IgD-negative memory B cell (primary cell): ENCODE results near the gene SEZ6. TPM values are rescaled to one million over a fixed set of nuclear protein-coding genes. Genes with fewer than 3 reads are reported as not detected.

Source experiments
- H3K27ac Mint-ChIP-seq, 3 donors: one replicate each; pipeline ENCODE4 v1.8.0; 2020 to 2022; ENCODE audit warnings: mild to moderate bottlenecking in 3 of 3, mixed read lengths in 3 of 3, moderate library complexity in 1 of 3
- H3K27me3 Mint-ChIP-seq: one replicate; pipeline ENCODE4 v1.8.0; 2021; ENCODE audit warnings: mixed read lengths
- H3K36me3 Mint-ChIP-seq: one replicate; pipeline ENCODE4 v1.8.0; 2020; ENCODE audit warnings: mild to moderate bottlenecking, mixed read lengths
- H3K4me1 Mint-ChIP-seq, 3 donors: one replicate each; pipeline ENCODE4 v1.8.0; 2020 to 2022; ENCODE audit warnings: mixed read lengths in 3 of 3, mild to moderate bottlenecking in 1 of 3
- H3K4me3 Mint-ChIP-seq, 4 donors: one replicate each; pipeline ENCODE4 v1.8.0; 2020 to 2022; ENCODE audit warnings: mild to moderate bottlenecking in 4 of 4, mixed read lengths in 4 of 4, moderate library complexity in 3 of 4
- H3K9me3 Mint-ChIP-seq, 3 donors: one replicate each; pipeline ENCODE4 v1.8.0; 2020 to 2021; ENCODE audit warnings: mixed read lengths in 3 of 3, mild to moderate bottlenecking in 1 of 3
- polyA plus RNA-seq: library from polyadenylated mRNA; unstranded; fragments of 300-500 nt; fragmentation: Illumina TruSeq; gene quantifications from one replicate; pipeline ENCODE4 v1.2.3, GENCODE V29; 2021

SEZ6 gene
- polyA plus RNA-seq, 1 donor from 2014 or later = 1.3 TPM

DNA sequence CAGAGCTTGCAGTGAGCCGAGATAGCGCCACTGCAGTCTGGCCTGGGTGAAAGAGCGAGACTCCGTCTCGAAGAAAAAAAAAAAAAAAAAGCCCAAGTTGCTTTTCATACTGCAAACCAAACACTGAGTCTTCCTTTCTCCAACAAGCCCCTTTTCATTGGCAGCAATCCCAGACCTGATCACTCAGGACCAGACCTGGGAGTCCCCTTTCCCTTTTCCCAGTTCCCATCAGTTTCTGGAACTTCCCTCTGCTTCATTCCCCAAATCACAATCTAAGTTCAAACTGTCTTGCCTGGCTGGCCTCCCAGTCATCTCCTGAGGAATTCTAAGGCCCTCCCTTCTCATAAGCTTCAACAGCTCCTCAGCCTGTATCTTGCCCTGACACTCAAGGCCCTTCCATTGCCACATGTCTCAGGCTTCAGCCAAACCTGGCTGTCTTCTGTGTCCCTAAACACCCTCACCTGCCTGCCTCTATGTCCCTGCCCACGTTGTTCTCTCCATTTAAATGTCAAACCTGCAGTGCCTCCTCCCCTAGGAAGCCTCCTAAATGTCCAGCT lies 42.7 kb downstream of the SEZ6 start:
- peak overlapping the region in 1 of 3 donors; percentile 73 for H3K27ac Mint-ChIP-seq
- H3K4me1 Mint-ChIP-seq = peaks cover 0 to 7% (median 5%) of the 10 kb centered on the region in 3 donors
- H3K36me3 Mint-ChIP-seq = no peaks in the 10 kb centered on the region
- H3K9me3 Mint-ChIP-seq = no peaks in the 10 kb centered on the region
- H3K27me3 Mint-ChIP-seq = peaks cover 8% of the 10 kb centered on the region
- H3K4me3 Mint-ChIP-seq = no peak overlapping the region

DNA sequence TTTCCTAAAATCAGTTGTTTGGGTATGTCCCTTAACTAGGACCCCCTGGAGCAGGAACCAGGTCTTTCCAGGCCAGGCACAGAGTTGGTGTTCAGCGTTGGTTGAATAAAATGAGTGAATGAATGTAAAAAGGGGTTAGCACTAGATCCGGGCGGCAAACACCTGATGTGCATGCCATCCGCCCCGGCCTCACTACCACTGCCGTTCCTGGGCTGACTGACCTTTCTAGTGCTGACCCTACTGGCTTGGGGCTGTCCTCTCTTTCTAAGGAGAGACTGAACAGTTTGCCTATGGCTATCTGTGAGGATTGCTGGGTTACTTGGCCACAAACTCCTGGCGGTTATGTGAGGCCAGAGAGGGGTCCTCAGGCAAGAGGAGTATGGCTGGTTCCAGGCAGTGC lies 44.4 kb downstream of the SEZ6 start:
- Mint-ChIP-seq H3K27me3 (peaks cover 8% of the 10 kb centered on the region), H3K36me3 (peaks cover 3% of the 10 kb centered on the region), H3K4me3 (no peak overlapping the region), H3K9me3 (no peaks in the 10 kb centered on the region), H3K4me1 (peaks cover 0 to 3% (median 0%) of the 10 kb centered on the region in 3 donors), H3K27ac (peak overlapping the region in 1 of 3 donors; percentile 28)

DNA sequence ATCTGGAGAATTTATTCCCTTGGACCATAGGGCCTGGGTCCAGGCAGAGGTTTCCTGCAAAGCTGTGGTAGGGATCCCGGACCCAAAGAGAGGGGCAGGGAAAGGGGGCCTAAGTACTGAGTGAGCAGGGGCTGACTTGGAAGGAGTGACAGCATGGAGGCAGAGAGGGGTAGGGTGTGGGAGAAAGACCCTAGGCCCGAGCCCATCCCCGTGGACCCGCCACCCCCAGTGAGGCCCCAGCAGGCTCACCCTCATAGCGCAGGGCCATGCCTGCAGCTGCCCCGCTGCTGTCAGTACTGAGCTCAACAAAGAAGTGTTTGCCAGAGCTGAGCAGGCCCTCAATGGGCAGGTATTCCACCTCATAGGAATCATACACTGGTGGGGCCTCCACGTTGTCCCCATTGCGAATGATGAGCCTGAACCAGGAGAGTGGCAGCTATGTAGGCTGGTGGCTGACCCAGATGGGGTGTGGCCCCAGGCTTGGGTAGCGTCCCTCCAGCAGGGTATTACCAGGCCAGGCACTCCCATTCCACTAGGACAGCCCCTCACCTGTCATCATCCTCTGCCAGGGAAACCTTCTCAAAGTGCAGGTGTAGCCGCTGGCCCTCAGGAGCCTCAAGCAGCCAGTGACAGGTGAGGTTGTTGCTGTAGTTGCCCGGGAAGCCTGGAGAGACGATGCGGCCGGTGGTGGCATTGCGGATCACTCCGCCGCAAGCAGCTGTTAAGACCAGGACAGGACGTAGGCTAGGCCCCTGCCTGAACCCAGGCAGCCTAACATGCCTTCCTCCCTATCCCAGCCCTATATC lies 45.4 kb downstream of the SEZ6 start:
- Mint-ChIP-seq H3K27me3 (peaks cover 7% of the 10 kb centered on the region), H3K36me3 (peaks cover 3% of the 10 kb centered on the region), H3K9me3 (no peaks in the 10 kb centered on the region), H3K27ac (peak overlapping the region in 1 of 3 donors; percentile 28), H3K4me3 (no peak overlapping the region), H3K4me1 (peaks cover 0 to under 1% (median 0%) of the 10 kb centered on the region in 3 donors)

DNA sequence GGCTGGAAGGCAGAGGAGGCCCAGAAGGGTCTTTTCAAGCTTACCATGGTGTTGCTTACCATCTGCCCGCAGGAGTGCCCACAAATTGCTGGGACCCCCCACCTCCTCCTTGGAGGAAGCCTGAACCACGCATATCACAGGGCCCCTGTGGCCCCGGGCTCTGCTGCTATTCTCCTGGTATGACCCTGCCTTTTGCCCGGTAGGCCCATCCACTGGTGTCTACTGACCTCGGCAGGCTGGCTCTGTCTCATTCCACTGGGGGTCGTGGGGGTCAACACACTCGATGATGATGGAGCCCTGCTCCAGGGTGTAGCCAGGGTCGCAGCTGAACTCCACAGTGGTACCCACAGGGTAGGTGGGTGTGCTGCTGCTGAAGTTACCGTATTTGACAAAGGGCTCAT lies 46.4 kb downstream of the SEZ6 start:
- Mint-ChIP-seq H3K4me3 (no peak overlapping the region), H3K36me3 (peaks cover 3% of the 10 kb centered on the region), H3K4me1 (no peaks in the 10 kb centered on the region), H3K9me3 (no peaks in the 10 kb centered on the region), H3K27ac (no peak overlapping the region), H3K27me3 (peaks cover 5% of the 10 kb centered on the region)

- no peak overlapping the region for H3K4me3 Mint-ChIP-seq
- peaks cover 5% of the 10 kb centered on the region for H3K27me3 Mint-ChIP-seq
- no peaks in the 10 kb centered on the region for H3K4me1 Mint-ChIP-seq
- H3K36me3 Mint-ChIP-seq = peaks cover 3% of the 10 kb centered on the region
- no peaks in the 10 kb centered on the region for H3K9me3 Mint-ChIP-seq
- H3K27ac Mint-ChIP-seq = no peak overlapping the region
These were observed 46.9 kb downstream of the SEZ6 start for GRCh38 chr17:28958820-28959455.

DNA sequence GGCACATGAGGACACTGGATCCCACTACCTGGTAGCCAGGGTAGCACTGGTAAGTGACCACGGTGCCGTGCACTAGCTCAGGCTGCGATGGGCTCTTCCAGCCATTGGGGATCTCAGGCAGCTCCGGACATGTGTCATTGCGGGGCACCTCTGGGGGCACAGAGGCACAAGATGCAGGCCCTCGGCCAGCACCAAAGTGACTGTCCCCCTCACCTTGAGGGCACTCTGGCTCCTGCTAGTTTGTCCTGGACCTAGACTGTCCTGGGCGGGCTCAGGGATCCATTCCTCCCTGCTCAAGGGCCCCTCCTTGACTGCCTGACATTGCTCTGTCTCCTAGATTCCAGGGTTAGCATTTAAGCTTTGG lies 47.9 kb downstream of the SEZ6 start:
- peaks cover 0 to 5% (median 2%) of the 10 kb centered on the region in 3 donors for H3K4me1 Mint-ChIP-seq
- H3K9me3 Mint-ChIP-seq = no peaks in the 10 kb centered on the region
- peaks cover 3% of the 10 kb centered on the region for H3K36me3 Mint-ChIP-seq
- no peak overlapping the region for H3K4me3 Mint-ChIP-seq
- H3K27me3 Mint-ChIP-seq = peaks cover under 1% of the 10 kb centered on the region
- no peak overlapping the region for H3K27ac Mint-ChIP-seq

DNA sequence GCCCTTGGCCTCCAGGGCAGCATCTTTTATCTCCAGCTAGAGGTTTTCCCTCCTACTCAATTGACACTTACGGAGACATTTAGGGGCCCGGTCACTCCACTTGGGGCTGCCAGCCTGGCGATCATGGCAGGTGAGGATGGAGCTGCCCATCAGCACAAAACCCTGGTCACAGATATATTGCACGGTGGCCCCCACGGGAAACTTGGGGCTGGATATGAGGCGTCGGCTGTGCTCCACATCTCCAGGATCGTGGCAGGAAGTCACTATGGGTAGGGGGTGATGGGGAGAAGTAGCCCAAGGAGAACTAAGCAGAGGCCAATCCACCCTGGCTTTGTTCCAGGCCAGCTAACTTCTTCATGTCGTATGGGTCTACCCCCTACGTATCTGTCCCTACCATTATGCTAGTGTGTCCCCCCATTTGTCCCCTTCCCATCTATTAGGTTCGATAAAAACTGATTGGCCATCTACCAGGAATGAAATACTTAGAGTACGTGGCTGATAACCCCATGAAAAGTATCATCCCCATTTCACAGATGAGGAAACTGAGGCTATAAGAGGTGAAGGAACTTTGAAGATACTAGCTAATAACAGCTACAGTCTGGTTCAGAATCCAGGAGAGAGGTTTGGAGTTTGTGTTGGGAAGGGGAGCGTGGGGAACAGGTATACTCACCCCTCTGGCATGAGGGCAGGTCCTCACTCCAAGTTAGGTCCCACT lies 48.4 kb downstream of the SEZ6 start:
- no peaks in the 10 kb centered on the region for H3K9me3 Mint-ChIP-seq
- H3K4me3 Mint-ChIP-seq = no peak overlapping the region
- H3K27ac Mint-ChIP-seq = no peak overlapping the region
- no peaks in the 10 kb centered on the region for H3K27me3 Mint-ChIP-seq
- H3K36me3 Mint-ChIP-seq = peaks cover 3% of the 10 kb centered on the region
- H3K4me1 Mint-ChIP-seq = peaks cover 0 to 5% (median 2%) of the 10 kb centered on the region in 3 donors

- Mint-ChIP-seq H3K36me3 (peaks cover 3% of the 10 kb centered on the region), H3K4me1 (peaks cover 0 to 5% (median 2%) of the 10 kb centered on the region in 3 donors), H3K9me3 (no peaks in the 10 kb centered on the region), H3K27me3 (no peaks in the 10 kb centered on the region), H3K4me3 (no peak overlapping the region), H3K27ac (no peak overlapping the region)
These were observed 49.0 kb downstream of the SEZ6 start for GRCh38 chr17:28956861-28957260.

GRCh38 chr17:28956112-28956511 lies 49.7 kb downstream of the SEZ6 start:
- Mint-ChIP-seq H3K4me3 (no peak overlapping the region), H3K9me3 (no peaks in the 10 kb centered on the region), H3K36me3 (peaks cover 3% of the 10 kb centered on the region), H3K27me3 (no peaks in the 10 kb centered on the region), H3K4me1 (peaks cover 0 to 5% (median 2%) of the 10 kb centered on the region in 3 donors), H3K27ac (no peak overlapping the region)

DNA sequence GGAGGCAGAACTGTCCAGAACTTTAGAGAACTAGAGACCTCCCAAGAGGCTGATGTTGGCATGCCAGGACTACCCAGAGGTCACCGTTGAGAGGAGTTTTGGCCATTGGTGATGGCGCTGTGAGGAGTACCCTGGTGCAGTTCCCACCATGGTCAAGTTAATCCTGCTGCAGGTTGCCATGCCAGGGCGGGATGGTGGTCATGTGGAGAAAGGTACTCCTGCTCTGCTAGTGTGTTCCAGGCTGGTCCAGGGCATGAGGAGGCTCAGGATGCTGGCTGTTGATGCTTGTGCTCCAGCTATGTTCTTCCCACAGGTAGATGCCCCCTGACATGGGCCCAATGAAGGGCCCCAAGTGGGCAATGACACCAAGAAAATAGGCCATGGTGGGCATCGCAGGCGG lies 50.4 kb downstream of the SEZ6 start:
- Mint-ChIP-seq H3K4me3 (no peak overlapping the region), H3K36me3 (peaks cover 3% of the 10 kb centered on the region), H3K9me3 (no peaks in the 10 kb centered on the region), H3K4me1 (peaks cover 0 to 5% (median 2%) of the 10 kb centered on the region in 3 donors), H3K27ac (no peak overlapping the region), H3K27me3 (no peaks in the 10 kb centered on the region)

GRCh38 chr17:28954886-28955285 lies 50.9 kb downstream of the SEZ6 start:
- H3K4me1 Mint-ChIP-seq = peaks cover 0 to 5% (median 2%) of the 10 kb centered on the region in 3 donors
- H3K27me3 Mint-ChIP-seq = no peaks in the 10 kb centered on the region
- no peak overlapping the region for H3K27ac Mint-ChIP-seq
- H3K4me3 Mint-ChIP-seq = no peak overlapping the region
- peaks cover 3% of the 10 kb centered on the region for H3K36me3 Mint-ChIP-seq
- no peaks in the 10 kb centered on the region for H3K9me3 Mint-ChIP-seq

- H3K4me3 Mint-ChIP-seq = no peak overlapping the region
These were observed 52.3 kb downstream of the SEZ6 start for GRCh38 chr17:28953444-28954118.

DNA sequence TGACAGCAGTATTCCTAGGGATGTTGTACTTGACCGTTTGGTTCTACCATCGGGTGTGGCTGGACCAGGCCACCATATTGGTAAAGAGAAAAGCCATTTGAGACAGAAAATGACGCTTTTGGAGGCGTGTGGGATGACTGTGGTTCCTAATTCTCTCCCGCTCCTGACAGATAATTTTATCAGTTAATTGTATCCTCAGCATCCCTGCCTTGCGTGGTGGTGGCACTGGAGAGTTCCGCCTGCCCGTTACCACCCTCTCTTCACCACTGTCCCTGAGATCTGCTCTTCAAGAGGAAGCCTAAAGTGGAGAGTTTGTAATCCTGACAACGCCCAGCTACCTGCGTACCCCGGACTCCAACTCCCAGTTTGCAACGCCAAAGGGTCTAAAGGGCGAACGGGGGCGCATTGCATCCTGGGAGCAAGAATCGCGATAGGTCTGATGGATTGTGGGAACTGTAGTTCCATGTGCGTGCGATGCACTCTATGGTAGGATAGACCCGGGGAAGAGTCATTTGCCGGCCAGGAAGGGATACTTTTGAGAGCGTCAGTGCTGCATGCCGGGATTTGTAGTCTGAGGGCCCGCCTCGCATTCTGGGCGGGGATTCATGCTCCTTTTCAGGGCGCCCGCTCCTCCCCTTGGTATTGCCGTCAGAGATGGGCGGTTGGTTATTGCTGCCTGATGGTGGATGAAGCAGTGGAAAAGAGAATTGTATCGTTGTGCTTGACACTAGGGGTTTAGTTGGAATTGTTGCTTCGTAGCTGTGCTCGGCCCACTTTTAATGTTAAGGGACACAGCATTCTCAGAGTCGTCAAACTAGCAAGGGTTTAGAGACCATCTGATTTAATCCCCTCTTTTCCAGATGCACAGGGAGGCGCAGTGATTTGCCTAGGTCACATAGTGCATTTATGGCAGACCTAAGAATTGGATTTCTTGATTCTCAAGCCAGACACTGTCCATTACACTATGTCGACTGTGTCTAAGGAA lies 53.5 kb downstream of the SEZ6 start:
- peaks cover 12 to 16% (median 15%) of the 10 kb centered on the region in 3 donors for H3K4me1 Mint-ChIP-seq
- H3K27ac Mint-ChIP-seq = no peak overlapping the region
- H3K9me3 Mint-ChIP-seq = no peaks in the 10 kb centered on the region
- H3K36me3 Mint-ChIP-seq = peaks cover 3% of the 10 kb centered on the region
- H3K4me3 Mint-ChIP-seq = no peak overlapping the region
- H3K27me3 Mint-ChIP-seq = no peaks in the 10 kb centered on the region

More at GRCh38 chr17:28953444-28954118, 52.3 kb downstream of the SEZ6 start:
- no peaks in the 10 kb centered on the region for H3K9me3 Mint-ChIP-seq
- no peaks in the 10 kb centered on the region for H3K27me3 Mint-ChIP-seq
- H3K36me3 Mint-ChIP-seq = peaks cover 3% of the 10 kb centered on the region
- H3K27ac Mint-ChIP-seq = no peak overlapping the region
- peaks cover under 1 to 5% (median 3%) of the 10 kb centered on the region in 3 donors for H3K4me1 Mint-ChIP-seq
